Neural progenitor cell (in vitro differentiated cells): ENCODE data around the gene TARS1. TPM values are rescaled to one million over a fixed set of nuclear protein-coding genes. Genes with fewer than 3 reads are reported as not detected.

ENCODE experiments used
- DNase-seq: peaks from one replicate; pipeline ENCODE4 v3.0.0-alpha.2; 2016; ENCODE audit warnings: low spot score
- H2AFZ ChIP-seq: fragments of 200-600 bp; sonication (generic); replicated peaks from 2 replicates; pipeline ENCODE4 v1.6.1; 2016; ENCODE audit warnings: antibody characterized with exemption
- H3F3A ChIP-seq: fragments of 200-600 bp; sonication (generic); 2 replicates; pipeline ENCODE4 v1.6.1; 2016; ENCODE audit warnings: antibody characterized with exemption, low read depth
- H3K27ac ChIP-seq: fragments of 200-600 bp; sonication (generic); 2 replicates; pipeline ENCODE4 v1.5.1; 2016; ENCODE audit warnings: mild to moderate bottlenecking
- H3K27me3 ChIP-seq: fragments of 200-600 bp; sonication (generic); 2 replicates; pipeline ENCODE4 v1.6.1; 2016; ENCODE audit warnings: mild to moderate bottlenecking, moderate library complexity
- H3K36me3 ChIP-seq: fragments of 200-600 bp; sonication (generic); 2 replicates; pipeline ENCODE4 v1.5.1; 2016
- H3K4me1 ChIP-seq: fragments of 200-600 bp; sonication (generic); 2 replicates; pipeline ENCODE4 v1.6.1; 2016; ENCODE audit warnings: mixed run types
- H3K4me2 ChIP-seq: fragments of 200-600 bp; sonication (generic); 2 replicates; pipeline ENCODE4 v1.6.1; 2016
- H3K4me3 ChIP-seq: fragments of 200-600 bp; sonication (generic); 2 replicates; pipeline ENCODE4 v1.5.1; 2016
- H3K79me2 ChIP-seq: fragments of 200-600 bp; sonication (generic); 2 replicates; pipeline ENCODE4 v1.6.1; 2016; ENCODE audit warnings: low read depth
- H3K9ac ChIP-seq: fragments of 200-600 bp; sonication (generic); 2 replicates; pipeline ENCODE4 v1.6.1; 2016
- H3K9me3 ChIP-seq: fragments of 200-600 bp; sonication (generic); 2 replicates; pipeline ENCODE4 v1.5.1; 2016; ENCODE audit warnings: low read depth
- H4K20me1 ChIP-seq: fragments of 200-600 bp; sonication (generic); 2 replicates; pipeline ENCODE4 v1.6.1; 2016; ENCODE audit warnings: low read depth
- H3K27ac Mint-ChIP-seq: 3 replicates; pipeline ENCODE4 v1.8.0; 2021; ENCODE audit warnings: mixed read lengths
- H3K27me3 Mint-ChIP-seq: 2 replicates; pipeline ENCODE4 v1.8.0; 2022; ENCODE audit warnings: low read depth, mild to moderate bottlenecking, inconsistent platforms, moderate library complexity, mixed read lengths; ENCODE audit not compliant: insufficient read depth
- H3K36me3 Mint-ChIP-seq: 3 replicates; pipeline ENCODE4 v1.8.0; 2021; ENCODE audit warnings: mixed read lengths
- H3K4me1 Mint-ChIP-seq: 3 replicates; pipeline ENCODE4 v1.8.0; 2021; ENCODE audit warnings: mixed read lengths
- H3K4me3 Mint-ChIP-seq: 3 replicates; pipeline ENCODE4 v1.8.0; 2021; ENCODE audit warnings: mild to moderate bottlenecking, moderate library complexity, mixed read lengths
- H3K9me3 Mint-ChIP-seq: 3 replicates; pipeline ENCODE4 v1.8.0; 2020; ENCODE audit warnings: mixed read lengths
- EZH2 ChIP-seq: fragments of 200-600 bp; sonication (generic); IDR thresholded peaks from 2 replicates; pipeline ENCODE4 v1.6.1; 2017; ENCODE audit warnings: antibody characterized with exemption, mild to moderate bottlenecking, moderate library complexity
- EZH2phosphoT487 ChIP-seq: fragments of 200-600 bp; sonication (generic); IDR thresholded peaks from 2 replicates; pipeline ENCODE4 v1.6.1; 2017; ENCODE audit warnings: antibody characterized with exemption
- total RNA-seq: library from RNA; depleted of rRNA; stranded (reverse); fragments of >200 nt; gene quantifications from 2 replicates; pipeline ENCODE4 v1.2.3, GENCODE V29; 2015; ENCODE audit warnings: low replicate concordance
- TF ChIP-seq, protein P1 (sequence below): fragments of 200-600 bp; sonication (generic); IDR thresholded peaks from 2 replicates; pipeline ENCODE4 v1.5.1; 2017; ENCODE audit warnings: antibody characterized with exemption, mild to moderate bottlenecking

TARS1 gene
- total RNA-seq, 1 donor from 2014 or later = 123 TPM

- Histone ChIP-seq H3K27me3 (no peaks in the 10 kb centered on the region), H3F3A (peaks cover 47% of the 10 kb centered on the region), H3K79me2 (no peaks in the 10 kb centered on the region), H3K27ac (no peak overlapping the region), H3K4me2 (no peak overlapping the region), H3K9me3 (no peaks in the 10 kb centered on the region), H4K20me1 (no peaks in the 10 kb centered on the region), H3K4me1 (peaks cover 50% of the 10 kb centered on the region), H2AFZ (no peak overlapping the region), H3K9ac (no peak overlapping the region), H3K36me3 (no peaks in the 10 kb centered on the region), H3K4me3 (no peak overlapping the region)
- H3K27ac Mint-ChIP-seq = no peak overlapping the region
- H3K4me1 Mint-ChIP-seq = peaks cover 8% of the 10 kb centered on the region
- no peak for DNase-seq
- TF ChIP-seq EZH2phosphoT487 = no peak
- H3K36me3 Mint-ChIP-seq = peaks cover 2% of the 10 kb centered on the region
- H3K9me3 Mint-ChIP-seq = peaks cover 1% of the 10 kb centered on the region
- peaks cover 2% of the 10 kb centered on the region for H3K27me3 Mint-ChIP-seq
- no peak overlapping the region for H3K4me3 Mint-ChIP-seq
These were observed 51.2 kb downstream of the TARS1 start for GRCh38 chr5:33491941-33492340.

GRCh38 chr5:33494466-33494865, 53.7 kb downstream of the TARS1 start:
- Histone ChIP-seq H3K4me3 (no peak overlapping the region), H3K27me3 (no peaks in the 10 kb centered on the region), H3K4me1 (peaks cover 43% of the 10 kb centered on the region), H3K36me3 (no peaks in the 10 kb centered on the region), H3K4me2 (no peak overlapping the region), H3K9ac (no peak overlapping the region), H3K27ac (no peak overlapping the region), H4K20me1 (no peaks in the 10 kb centered on the region), H3K9me3 (no peaks in the 10 kb centered on the region), H3K79me2 (no peaks in the 10 kb centered on the region), H3F3A (peaks cover 27% of the 10 kb centered on the region), H2AFZ (no peak overlapping the region)
- no peak for DNase-seq
- Mint-ChIP-seq H3K4me3 (no peak overlapping the region), H3K36me3 (peaks cover 2% of the 10 kb centered on the region), H3K27ac (no peak overlapping the region), H3K27me3 (peaks cover 2% of the 10 kb centered on the region), H3K4me1 (peaks cover 8% of the 10 kb centered on the region), H3K9me3 (peaks cover 1% of the 10 kb centered on the region)
- TF ChIP-seq EZH2 = no peak
- no peak for TF ChIP-seq EZH2phosphoT487
- TF ChIP-seq, protein P1, sequence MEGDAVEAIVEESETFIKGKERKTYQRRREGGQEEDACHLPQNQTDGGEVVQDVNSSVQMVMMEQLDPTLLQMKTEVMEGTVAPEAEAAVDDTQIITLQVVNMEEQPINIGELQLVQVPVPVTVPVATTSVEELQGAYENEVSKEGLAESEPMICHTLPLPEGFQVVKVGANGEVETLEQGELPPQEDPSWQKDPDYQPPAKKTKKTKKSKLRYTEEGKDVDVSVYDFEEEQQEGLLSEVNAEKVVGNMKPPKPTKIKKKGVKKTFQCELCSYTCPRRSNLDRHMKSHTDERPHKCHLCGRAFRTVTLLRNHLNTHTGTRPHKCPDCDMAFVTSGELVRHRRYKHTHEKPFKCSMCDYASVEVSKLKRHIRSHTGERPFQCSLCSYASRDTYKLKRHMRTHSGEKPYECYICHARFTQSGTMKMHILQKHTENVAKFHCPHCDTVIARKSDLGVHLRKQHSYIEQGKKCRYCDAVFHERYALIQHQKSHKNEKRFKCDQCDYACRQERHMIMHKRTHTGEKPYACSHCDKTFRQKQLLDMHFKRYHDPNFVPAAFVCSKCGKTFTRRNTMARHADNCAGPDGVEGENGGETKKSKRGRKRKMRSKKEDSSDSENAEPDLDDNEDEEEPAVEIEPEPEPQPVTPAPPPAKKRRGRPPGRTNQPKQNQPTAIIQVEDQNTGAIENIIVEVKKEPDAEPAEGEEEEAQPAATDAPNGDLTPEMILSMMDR = no peak

DNA sequence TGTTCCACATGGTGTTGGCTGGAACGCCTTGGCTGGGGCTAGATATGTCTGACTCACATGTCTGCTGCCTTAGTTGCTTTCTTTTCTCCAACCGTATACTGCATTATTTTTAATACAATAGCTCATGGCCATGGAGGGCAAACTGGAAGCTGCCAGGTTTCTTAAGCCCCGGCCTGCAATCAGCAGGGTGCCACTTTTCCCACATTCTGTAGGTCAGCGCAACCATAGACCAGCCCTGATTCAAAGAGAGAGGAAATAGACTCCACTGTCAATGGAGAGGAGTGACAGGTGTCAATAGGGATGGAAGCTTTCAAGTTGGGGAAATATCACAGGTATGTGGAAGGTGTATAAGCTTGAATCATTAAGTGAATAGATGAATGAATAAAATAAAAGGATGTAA, 60.5 kb downstream of the TARS1 start:
- peak; percentile 55 for DNase-seq
- H3K4me3 Mint-ChIP-seq = no peak overlapping the region
- no peak overlapping the region for H3K27ac Mint-ChIP-seq
- Histone ChIP-seq H3K27me3 (no peaks in the 10 kb centered on the region), H3K27ac (no peak overlapping the region), H2AFZ (no peak overlapping the region), H3K36me3 (no peaks in the 10 kb centered on the region), H3K79me2 (no peaks in the 10 kb centered on the region), H3K9me3 (no peaks in the 10 kb centered on the region), H4K20me1 (no peaks in the 10 kb centered on the region), H3K9ac (no peak overlapping the region), H3K4me3 (no peak overlapping the region), H3K4me1 (peaks cover 7% of the 10 kb centered on the region), H3F3A (peaks cover 3% of the 10 kb centered on the region), H3K4me2 (no peak overlapping the region)
- TF ChIP-seq EZH2phosphoT487 = no peak
- TF ChIP-seq EZH2 = no peak
- TF ChIP-seq, protein P1 = no peak
- peaks cover 2% of the 10 kb centered on the region for H3K9me3 Mint-ChIP-seq
- peaks cover 4% of the 10 kb centered on the region for H3K27me3 Mint-ChIP-seq
- H3K4me1 Mint-ChIP-seq = peaks cover 7% of the 10 kb centered on the region
- peaks cover 2% of the 10 kb centered on the region for H3K36me3 Mint-ChIP-seq

GRCh38 chr5:33501899-33502298, 61.1 kb downstream of the TARS1 start:
- TF ChIP-seq EZH2phosphoT487 (no peak), EZH2 (no peak)
- TF ChIP-seq, protein P1 = no peak
- Histone ChIP-seq H3K4me1 (peaks cover 5% of the 10 kb centered on the region), H3F3A (peaks cover 3% of the 10 kb centered on the region), H2AFZ (no peak overlapping the region), H3K79me2 (no peaks in the 10 kb centered on the region), H4K20me1 (no peaks in the 10 kb centered on the region), H3K36me3 (no peaks in the 10 kb centered on the region), H3K4me2 (no peak overlapping the region), H3K9ac (no peak overlapping the region), H3K27me3 (no peaks in the 10 kb centered on the region), H3K9me3 (no peaks in the 10 kb centered on the region), H3K4me3 (no peak overlapping the region), H3K27ac (no peak overlapping the region)
- peaks cover 2% of the 10 kb centered on the region for H3K36me3 Mint-ChIP-seq
- peaks cover 4% of the 10 kb centered on the region for H3K27me3 Mint-ChIP-seq
- H3K9me3 Mint-ChIP-seq = peaks cover 5% of the 10 kb centered on the region
- DNase-seq = no peak
- H3K4me3 Mint-ChIP-seq = no peak overlapping the region
- no peak overlapping the region for H3K27ac Mint-ChIP-seq
- peaks cover 7% of the 10 kb centered on the region for H3K4me1 Mint-ChIP-seq
